Ovary (tissue), 3 donors: Measurements from ENCODE around the gene YAE1.

Source experiments
- EP300 ChIP-seq: sonication (generic); formaldehyde crosslinking; IDR thresholded peaks from one replicate; pipeline ENCODE4 v1.6.1; 2017; ENCODE audit warnings: antibody characterized with exemption
- POLR2A ChIP-seq: fragments of 450-650 bp; IDR thresholded peaks from one replicate; pipeline ENCODE4 v1.6.1; 2017; ENCODE audit warnings: antibody characterized with exemption, mild to moderate bottlenecking, moderate library complexity
- TF ChIP-seq, protein P1 (sequence below), 3 donors: fragments of 450-650 bp in 2 of 3; fragments of 200-600 bp in 1 of 3; IDR thresholded peaks; one replicate each; pipeline versions ENCODE4 v1.5.1 to v1.8.0; 2016 to 2022; ENCODE audit warnings: antibody characterized with exemption in 3 of 3, mild to moderate bottlenecking in 1 of 3
- donor health status: DM: no; HTN: no; CAD: no.

DNA sequence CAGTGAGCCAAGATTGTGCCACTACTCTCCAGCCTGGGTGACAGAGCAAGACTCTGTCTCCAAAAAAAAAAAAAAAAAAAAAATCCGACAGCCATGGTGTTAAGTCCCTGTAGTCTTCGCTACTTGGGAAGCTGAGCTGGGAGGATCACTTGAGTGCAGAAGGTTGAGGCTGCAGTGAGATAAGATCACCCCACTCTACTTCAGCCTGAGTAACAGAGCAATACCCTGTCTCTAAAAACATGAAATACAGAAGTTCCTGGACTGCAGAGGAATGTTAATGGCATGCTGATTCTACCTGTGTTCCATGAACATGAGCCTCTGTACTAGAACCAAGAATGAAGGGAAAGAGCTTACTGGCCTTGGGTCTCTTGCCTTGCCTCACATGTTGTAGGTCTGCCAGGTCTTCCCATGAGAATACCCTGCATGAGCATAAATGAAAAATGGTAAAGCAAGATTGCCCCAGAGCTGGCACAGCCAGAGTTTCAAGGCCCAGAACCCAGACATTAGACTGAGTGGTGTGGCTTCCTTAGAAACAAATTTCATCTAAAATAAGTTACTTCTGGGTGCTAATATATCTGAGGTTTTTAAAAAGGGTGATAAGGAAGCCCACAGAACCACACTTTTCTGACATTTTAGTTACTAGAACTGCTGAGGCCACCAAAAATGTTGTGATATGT is 8.6 kb downstream of the YAE1 start:
- TF ChIP-seq, protein P1, sequence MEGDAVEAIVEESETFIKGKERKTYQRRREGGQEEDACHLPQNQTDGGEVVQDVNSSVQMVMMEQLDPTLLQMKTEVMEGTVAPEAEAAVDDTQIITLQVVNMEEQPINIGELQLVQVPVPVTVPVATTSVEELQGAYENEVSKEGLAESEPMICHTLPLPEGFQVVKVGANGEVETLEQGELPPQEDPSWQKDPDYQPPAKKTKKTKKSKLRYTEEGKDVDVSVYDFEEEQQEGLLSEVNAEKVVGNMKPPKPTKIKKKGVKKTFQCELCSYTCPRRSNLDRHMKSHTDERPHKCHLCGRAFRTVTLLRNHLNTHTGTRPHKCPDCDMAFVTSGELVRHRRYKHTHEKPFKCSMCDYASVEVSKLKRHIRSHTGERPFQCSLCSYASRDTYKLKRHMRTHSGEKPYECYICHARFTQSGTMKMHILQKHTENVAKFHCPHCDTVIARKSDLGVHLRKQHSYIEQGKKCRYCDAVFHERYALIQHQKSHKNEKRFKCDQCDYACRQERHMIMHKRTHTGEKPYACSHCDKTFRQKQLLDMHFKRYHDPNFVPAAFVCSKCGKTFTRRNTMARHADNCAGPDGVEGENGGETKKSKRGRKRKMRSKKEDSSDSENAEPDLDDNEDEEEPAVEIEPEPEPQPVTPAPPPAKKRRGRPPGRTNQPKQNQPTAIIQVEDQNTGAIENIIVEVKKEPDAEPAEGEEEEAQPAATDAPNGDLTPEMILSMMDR (IDR thresholded peaks at IDR 0.05), result no peak
- TF ChIP-seq EP300, result no peak
- TF ChIP-seq POLR2A, result no peak
